ENCODE results near the gene LRCOL1.

The LRCOL1 gene

GRCh38 chr12:132558042-132558856 lies 52.1 kb downstream of the LRCOL1 start:
- H3K27ac ChIP-seq (ENCODE audit: low read length), result no peak overlapping the region
- H3K4me2 ChIP-seq (ENCODE audit: insufficient read depth, low read length), result no peak overlapping the region; the same call in 1 of the 2 replicates
- no peak overlapping the region for H3K4me3 ChIP-seq (ENCODE audit: low read depth in 1 of 2, low read length in 2 of 2)

GRCh38 chr12:132557291-132558015 lies 52.9 kb downstream of the LRCOL1 start:
- ATAC-seq (ENCODE audit: insufficient read depth, low read depth) (no peak), DNase-seq (no peak)
- Histone ChIP-seq H3K79me2 (ENCODE audit: insufficient read depth, low read length) (peaks cover 25% of the 10 kb centered on the region), H3K27ac (ENCODE audit: low read length) (no peak overlapping the region), H3K9ac (ENCODE audit: low read depth, low read length) (no peak overlapping the region), H3K4me2 (ENCODE audit: insufficient read depth, low read length) (no peak overlapping the region), H3K9me3 (ENCODE audit: insufficient read depth, low read length, severe bottlenecking) (no peaks in the 10 kb centered on the region), H3K4me1 (ENCODE audit: insufficient read depth, low read length) (peaks cover 27% of the 10 kb centered on the region), H2AFZ (ENCODE audit: low read depth, low read length) (no peak overlapping the region), H3K4me3 (ENCODE audit: low read depth in 1 of 2, low read length in 2 of 2) (no peak overlapping the region), H3K36me3 (ENCODE audit: insufficient read depth, low read length) (peaks cover under 1% of the 10 kb centered on the region; the same call in 1 of the 2 replicates), H3K27me3 (ENCODE audit: insufficient read depth, low read length, poor library complexity) (peaks cover 3% of the 10 kb centered on the region), H4K20me1 (ENCODE audit: insufficient read depth, low read length) (peaks cover 18% of the 10 kb centered on the region)
- TF ChIP-seq CTCF (IDR thresholded peaks at IDR 0.05; ENCODE audit: borderline replicate concordance, extremely low read depth, low read length, poor library complexity, severe bottlenecking), result no peak
- no peak for TF ChIP-seq EZH2 (IDR thresholded peaks at IDR 0.05; ENCODE audit: borderline replicate concordance, low read depth, low read length, severe bottlenecking)

More at GRCh38 chr12:132558042-132558856, 52.1 kb downstream of the LRCOL1 start:
- no peaks in the 10 kb centered on the region for H3K9me3 ChIP-seq (ENCODE audit: insufficient read depth, low read length, severe bottlenecking)
- no peak overlapping the region for H3K9ac ChIP-seq (ENCODE audit: low read depth, low read length)
- H3K27me3 ChIP-seq (ENCODE audit: insufficient read depth, low read length, poor library complexity), result peaks cover 3% of the 10 kb centered on the region
- H3K36me3 ChIP-seq (ENCODE audit: insufficient read depth, low read length), result no peaks in the 10 kb centered on the region; the same call in 1 of the 2 replicates
- ATAC-seq (ENCODE audit: insufficient read depth, low read depth) (no peak), DNase-seq (no peak)
- peaks cover 30% of the 10 kb centered on the region for H3K79me2 ChIP-seq (ENCODE audit: insufficient read depth, low read length)
- no peak overlapping the region for H2AFZ ChIP-seq (ENCODE audit: low read depth, low read length)
- peaks cover 22% of the 10 kb centered on the region for H4K20me1 ChIP-seq (ENCODE audit: insufficient read depth, low read length)
- peaks cover 27% of the 10 kb centered on the region for H3K4me1 ChIP-seq (ENCODE audit: insufficient read depth, low read length)
- TF ChIP-seq CTCF (IDR thresholded peaks at IDR 0.05; ENCODE audit: borderline replicate concordance, extremely low read depth, low read length, poor library complexity, severe bottlenecking), result no peak
- TF ChIP-seq EZH2 (IDR thresholded peaks at IDR 0.05; ENCODE audit: borderline replicate concordance, low read depth, low read length, severe bottlenecking), result no peak

- no peak overlapping the region for H3K9ac ChIP-seq (ENCODE audit: low read depth, low read length)
- H3K4me2 ChIP-seq (ENCODE audit: insufficient read depth, low read length), result no peak overlapping the region
- H3K9me3 ChIP-seq (ENCODE audit: insufficient read depth, low read length, severe bottlenecking), result no peaks in the 10 kb centered on the region
- H3K4me3 ChIP-seq (ENCODE audit: low read depth in 1 of 2, low read length in 2 of 2), result no peak overlapping the region
- H3K4me1 ChIP-seq (ENCODE audit: insufficient read depth, low read length), result peaks cover 23% of the 10 kb centered on the region
- no peak for ATAC-seq (ENCODE audit: insufficient read depth, low read depth)
- H3K27ac ChIP-seq (ENCODE audit: low read length), result no peak overlapping the region
- H3K27me3 ChIP-seq (ENCODE audit: insufficient read depth, low read length, poor library complexity), result peaks cover 3% of the 10 kb centered on the region
- peaks cover 12% of the 10 kb centered on the region for H4K20me1 ChIP-seq (ENCODE audit: insufficient read depth, low read length)
- DNase-seq, result no peak
- no peak overlapping the region for H2AFZ ChIP-seq (ENCODE audit: low read depth, low read length)
- TF ChIP-seq EZH2 (IDR thresholded peaks at IDR 0.05; ENCODE audit: borderline replicate concordance, low read depth, low read length, severe bottlenecking) (no peak), CTCF (IDR thresholded peaks at IDR 0.05; ENCODE audit: borderline replicate concordance, extremely low read depth, low read length, poor library complexity, severe bottlenecking) (no peak)
- H3K79me2 ChIP-seq (ENCODE audit: insufficient read depth, low read length), result peaks cover 18% of the 10 kb centered on the region
- H3K36me3 ChIP-seq (ENCODE audit: insufficient read depth, low read length), result peaks cover 2% of the 10 kb centered on the region; the same call in 1 of the 2 replicates
Measured at GRCh38 chr12:132556801-132557200, 53.6 kb downstream of the LRCOL1 start.

All from DND-41 (cell line).